GM19023 (cell line): Measurements from ENCODE around the gene MS4A4E.
"Not testable (repeated sequence)": the region's sequence is repeated elsewhere in the genome, so short reads cannot be mapped to it uniquely, and the experiment has no call there.

Source experiments
- ATAC-seq: cut with Tn5 transposase; IDR thresholded peaks from one replicate; pipeline ENCODE4 v1.9.1; 2021; ENCODE audit warnings: mild to moderate bottlenecking, moderate library complexity; ENCODE audit not compliant: unreplicated experiment

MS4A4E gene

DNA sequence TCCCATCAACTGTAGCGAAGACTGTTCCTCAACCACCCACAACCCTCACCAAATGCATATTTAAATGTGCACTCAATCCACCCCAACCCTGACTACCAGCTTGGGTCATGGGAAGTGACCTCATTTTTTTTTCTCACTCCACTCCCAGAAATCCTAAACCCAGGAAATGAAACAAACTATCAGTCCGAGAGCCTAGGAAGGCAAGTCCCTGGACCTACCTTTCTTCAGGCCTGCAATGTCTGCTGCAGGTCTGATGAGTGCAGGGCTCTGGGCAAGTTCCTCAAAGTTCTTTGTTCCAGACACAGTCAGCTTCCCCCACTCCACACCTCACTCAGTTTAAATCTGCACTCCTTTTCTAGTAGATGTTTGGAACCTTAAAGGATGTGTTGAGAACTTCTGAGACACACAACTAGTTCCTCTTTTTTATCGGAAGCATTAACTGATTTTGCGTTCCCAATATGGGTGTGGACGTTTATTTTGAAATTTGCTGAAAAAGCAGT lies at the start of gene MS4A4E:
Gene MS4A4E, minus strand, starts transcription at position 398 of the 500 bp plus-strand sequence. CDS start 13,082 bp downstream, outside the sequence.
- no peak for ATAC-seq

GRCh38 chr11:60292145-60292544 lies 49.2 kb upstream of the MS4A4E start:
- ATAC-seq, result no peak

DNA sequence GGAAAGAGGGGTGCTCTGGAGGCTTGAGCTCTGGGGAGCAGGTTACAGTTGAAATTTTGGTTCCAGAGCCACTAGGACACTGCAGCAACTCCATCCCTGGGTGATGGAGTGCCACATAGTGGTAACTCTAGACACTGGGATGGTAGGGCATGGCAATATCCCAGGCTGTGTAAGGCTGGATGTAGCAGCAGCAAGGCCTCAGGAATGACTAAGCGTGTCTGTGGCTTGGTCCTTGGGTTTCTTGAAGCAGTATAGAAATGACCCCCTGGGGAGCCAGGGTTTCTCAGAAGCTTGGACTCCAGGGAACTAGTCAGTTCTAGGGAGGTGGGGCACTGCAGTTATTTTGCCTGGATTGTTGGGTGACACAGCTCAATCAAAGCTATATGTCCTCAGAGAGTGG lies 45.6 kb upstream of the MS4A4E start:
- no peak for ATAC-seq

DNA sequence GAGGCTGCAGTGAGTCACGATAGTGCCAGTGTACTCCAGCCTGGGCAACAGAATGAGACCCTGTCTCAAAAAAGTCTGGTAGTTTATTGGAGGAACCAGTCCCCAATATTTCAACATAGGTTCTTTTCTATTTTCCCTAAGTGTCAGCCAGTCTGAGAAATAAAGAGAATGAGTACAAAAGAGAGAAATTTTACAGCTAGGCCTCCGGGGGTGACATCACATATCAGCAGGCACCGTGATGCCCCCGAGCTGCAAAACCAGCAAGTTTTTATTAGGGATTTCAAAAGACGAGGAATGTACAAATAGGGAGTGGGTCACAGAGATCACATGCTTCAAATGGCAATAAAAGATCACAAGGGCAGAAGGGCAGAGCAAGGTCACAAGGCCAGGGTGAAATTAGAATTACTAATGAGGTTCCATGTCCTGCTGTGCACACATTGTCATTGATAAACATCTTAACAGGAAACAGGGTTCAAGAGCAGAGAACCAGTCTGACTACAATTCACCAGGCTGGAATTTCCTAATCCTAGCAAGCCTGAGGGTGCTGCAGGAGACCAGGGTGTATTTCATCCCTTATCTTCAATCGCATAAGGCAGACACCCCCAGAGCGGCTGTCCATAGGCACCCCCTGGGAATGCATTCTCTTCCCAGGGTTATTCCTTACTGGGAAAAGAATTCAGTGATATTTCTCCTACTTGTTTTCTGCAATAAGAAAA lies 42.6 kb upstream of the MS4A4E start:
- ATAC-seq, result not testable (repeated sequence)

- no peak for ATAC-seq
Observed at GRCh38 chr11:60282286-60282685, 39.3 kb upstream of the MS4A4E start.

- ATAC-seq, result no peak
Observed at GRCh38 chr11:60281485-60281884, 38.5 kb upstream of the MS4A4E start.

DNA sequence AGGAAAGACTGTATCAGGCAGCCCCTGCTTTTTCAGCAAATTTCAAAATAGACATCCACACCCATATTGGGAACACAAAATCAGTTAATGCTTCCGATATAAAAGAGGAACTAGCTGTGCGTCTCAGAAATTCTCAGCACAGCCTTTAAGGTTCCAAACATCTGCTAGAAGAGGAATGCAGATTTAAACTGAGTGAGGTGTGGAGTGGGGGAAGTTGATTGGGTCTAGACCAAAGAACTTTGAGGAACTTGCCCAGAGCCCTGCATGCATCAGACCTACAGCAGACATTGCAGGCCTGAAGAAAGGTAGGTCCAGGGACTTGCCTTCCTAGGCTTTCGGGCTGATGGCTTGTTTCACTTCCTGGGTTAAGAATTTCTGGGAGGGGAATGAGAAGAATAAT lies 37.5 kb upstream of the MS4A4E start, which contains the start of gene MS4A4A:
Gene MS4A4A, plus strand, starts transcription at position 255 of the 400 bp plus-strand sequence. Its CDS starts 10 bp downstream, at position 265.
- no peak for ATAC-seq

DNA sequence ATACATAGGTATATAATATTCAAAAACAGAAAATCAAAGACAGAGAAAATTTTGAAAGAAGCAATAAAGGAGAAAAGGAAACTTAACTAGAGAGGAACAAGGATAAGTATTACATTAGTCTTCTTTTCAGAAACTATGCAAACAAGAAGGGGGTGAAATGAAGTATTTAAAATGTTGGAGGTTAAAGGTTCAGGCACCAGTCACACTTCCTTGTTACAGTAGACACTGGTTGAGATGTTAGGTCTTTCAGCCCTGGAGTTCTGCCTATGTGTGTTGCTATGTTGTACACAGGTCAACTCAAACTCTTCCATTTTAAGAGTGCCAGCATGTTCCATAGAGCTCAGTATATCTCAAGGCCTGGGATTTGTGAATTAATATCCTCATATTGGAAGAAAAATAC lies 31.5 kb upstream of the MS4A4E start:
- no peak for ATAC-seq

DNA sequence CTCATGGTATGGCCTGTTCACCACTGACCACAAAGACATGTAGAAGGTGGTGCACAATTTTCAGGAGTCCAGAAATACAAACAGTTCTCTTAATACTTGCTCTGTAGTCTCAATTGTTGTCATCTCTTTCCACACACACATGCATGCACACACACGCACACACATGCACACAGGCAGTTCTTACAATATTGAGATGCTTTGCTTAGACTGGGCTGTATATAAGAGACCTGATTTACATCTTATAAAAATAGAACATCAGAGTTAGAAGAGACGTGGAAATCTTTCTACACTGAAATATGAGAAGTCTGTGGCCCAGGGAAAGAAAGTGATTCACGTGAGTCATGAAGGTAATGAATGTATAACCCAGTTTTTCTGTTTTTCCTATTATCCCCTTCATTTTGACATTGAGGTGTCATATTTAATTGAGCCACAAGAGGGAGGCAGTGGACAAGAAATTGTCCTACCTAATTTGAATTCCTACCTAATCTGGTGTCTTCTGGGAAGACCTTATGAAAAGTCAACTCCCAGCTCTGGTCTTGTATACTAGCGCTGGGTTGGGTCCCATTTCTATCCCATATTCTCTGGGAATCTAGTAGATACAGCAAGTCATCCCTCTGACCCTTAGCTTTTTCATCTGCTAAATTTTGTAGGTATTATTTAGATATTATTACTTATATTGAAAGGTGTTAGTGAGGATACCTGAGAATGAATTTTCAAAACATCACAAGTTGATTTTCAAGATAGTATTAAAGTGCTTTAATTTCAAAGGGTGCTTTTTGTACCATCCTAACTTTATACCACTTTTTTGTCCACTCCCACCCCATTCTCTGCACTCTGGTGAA lies 22.7 kb upstream of the MS4A4E start:
- no peak for ATAC-seq

GRCh38 chr11:60264644-60265043 lies 21.7 kb upstream of the MS4A4E start:
- ATAC-seq, result no peak

- ATAC-seq, result no peak
Observed at GRCh38 chr11:60263402-60263801, 20.5 kb upstream of the MS4A4E start.

DNA sequence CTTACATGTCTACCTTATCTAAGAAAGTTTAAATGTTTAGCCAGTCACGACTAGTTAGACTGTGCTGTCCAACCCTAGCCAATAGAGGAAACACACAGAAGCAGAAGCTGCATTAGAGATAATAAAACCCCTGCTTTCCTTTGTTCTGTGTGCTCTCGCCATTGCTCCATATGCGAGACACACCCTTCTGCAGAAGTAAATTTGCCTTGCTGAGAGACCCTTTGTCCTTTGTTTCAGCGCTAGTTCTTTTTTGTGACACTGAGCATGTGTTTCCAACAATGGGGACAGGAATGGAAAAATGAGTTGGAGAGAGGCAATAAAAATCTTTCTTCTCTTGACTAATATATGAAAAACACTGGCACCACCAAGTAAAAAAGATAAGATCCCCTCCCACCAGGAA lies 18.1 kb upstream of the MS4A4E start:
- ATAC-seq, result no peak

DNA sequence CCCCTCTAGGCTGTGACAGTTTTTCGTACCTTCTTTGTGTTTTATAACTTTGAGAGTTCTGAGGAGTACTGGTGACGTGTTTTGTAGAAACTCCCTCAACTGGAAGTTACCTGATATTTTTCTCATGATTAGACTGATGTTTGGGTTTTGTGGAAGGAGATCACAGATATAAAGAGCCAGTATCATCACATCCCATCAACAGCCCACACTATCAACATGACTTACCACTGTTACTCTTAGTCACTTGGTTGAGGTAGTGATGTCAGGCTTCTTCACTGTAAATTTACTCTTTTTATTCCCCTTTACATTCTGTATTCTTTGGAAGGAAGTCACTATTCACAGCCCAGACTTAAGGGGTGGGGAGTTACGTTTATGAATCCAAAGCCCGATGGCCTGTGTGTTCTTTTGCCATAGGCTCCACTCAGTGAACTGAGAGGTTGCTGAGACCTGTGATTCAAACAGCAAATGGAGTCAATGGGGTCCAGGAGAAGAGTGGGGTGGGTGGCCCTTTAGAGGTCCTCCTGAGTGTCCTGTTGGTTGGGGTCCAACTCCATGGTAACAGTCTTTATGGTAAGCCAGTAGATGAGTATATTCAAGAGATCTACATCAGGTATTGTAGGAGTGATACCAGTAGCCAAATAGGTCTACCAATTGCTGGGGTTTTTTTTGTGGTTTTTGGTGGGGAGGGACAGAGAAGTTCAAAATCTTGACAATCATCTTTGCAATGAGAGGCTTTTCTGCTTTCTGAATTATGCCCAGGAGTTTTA lies 15.2 kb upstream of the MS4A4E start:
- ATAC-seq, result no peak

GRCh38 chr11:60252213-60253108 lies 9.5 kb upstream of the MS4A4E start:
- ATAC-seq, result no peak

DNA sequence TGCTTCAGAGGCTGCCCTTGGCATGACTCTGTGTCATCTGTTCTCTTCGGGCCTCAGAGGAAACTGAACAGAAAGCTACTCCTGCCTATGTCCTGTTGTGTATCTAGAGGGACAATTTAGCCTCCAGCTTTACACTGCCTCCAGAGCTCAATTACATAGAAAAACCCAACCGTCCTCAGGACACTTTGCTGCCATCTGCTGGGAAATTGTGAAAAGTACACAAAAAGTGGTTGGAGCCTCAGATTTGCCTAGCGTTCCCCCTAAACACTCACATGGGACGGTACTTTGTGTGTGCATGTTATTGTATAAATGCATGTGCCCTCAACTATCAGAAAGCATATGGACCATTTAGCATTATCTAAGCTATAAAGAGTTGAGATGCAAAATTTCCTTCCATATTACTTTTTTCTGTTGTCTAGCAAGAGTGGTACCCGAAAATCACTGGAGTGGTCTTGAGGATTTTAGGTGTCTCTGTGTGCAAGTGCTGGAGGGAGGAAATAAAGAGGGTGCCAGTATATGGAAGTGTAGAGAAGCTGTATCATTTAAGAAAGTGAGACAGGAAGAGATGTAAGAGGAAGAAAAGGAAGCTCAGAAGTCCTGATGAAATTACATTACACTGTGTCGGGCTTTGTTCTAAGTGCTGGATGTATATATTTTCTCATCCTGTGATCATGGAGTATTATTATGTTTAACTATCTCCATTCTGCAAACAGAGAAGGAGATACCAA lies 8.7 kb upstream of the MS4A4E start:
- ATAC-seq, result no peak

GRCh38 chr11:60241786-60242185 lies 1.2 kb downstream of the MS4A4E start:
- no peak for ATAC-seq

DNA sequence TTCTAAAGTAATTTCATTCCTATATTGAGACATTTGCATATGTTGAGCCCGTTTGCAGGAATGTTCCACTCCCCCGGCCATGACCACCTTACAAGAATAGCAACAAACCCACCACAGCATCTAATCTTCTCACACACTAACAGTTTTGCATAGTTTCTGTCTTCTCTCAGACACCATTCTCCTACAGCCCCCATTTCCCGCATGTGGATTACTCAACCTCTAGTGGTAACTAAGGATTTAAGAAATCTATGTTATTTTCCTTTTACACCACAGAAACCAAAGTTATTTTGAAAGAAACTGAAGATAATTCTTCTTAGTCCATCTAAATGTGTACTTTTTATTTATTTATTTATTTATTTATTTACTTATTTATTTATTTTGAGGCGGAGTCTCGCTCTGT lies 2.3 kb downstream of the MS4A4E start:
- no peak for ATAC-seq

DNA sequence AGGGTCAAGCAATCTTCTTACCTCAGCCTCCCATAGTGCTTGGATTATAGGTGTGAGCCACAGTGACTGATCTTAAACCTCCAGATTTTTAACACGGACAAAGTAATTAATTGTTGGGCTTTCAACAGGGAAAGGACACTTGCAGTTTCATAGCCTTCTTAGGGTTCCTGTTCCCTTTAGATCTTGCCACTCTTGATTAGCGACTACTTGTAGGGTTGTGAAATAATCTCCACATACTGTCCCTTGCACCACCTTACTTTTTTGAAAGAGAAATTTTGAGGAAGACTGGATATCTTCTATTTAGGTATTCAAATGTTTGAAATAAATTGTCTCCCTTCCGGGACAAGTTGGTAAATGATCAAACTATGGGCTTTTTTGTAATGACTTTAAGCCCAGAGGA lies 7.6 kb downstream of the MS4A4E start:
- no peak for ATAC-seq

DNA sequence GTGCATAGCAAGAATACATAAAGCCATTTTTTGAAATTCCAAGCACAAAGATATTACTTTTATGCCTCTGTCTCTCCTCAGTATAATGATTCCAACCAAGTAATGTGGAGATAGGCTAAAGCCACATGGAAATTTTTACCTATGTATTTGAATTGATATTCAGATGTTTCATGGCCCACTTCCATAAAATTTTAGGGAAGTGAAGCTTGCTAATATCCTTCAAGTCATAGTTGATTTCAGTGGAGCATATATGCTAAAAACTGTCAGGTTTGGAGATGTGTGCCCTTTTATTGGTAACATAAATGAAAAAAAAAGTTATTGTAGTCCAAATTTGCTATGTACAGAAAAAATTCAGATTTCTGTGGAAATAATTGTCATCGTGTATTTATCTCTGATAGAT lies 12.3 kb downstream of the MS4A4E start:
- ATAC-seq, result no peak
